Mesodermal cell (in vitro differentiated cells): ENCODE measurements around the gene APP.
"Not testable (repeated sequence)": the region's sequence is repeated elsewhere in the genome, so short reads cannot be mapped to it uniquely, and the experiment has no call there.

Experiments
- H3K27ac ChIP-seq: 2 replicates; pipeline ENCODE4 v1.7.0; 2013; ENCODE audit warnings: mild to moderate bottlenecking, low read depth, low read length, moderate library complexity; ENCODE audit not compliant: severe bottlenecking
- H3K36me3 ChIP-seq: 2 replicates; pipeline ENCODE4 v1.7.1; 2013; ENCODE audit warnings: mild to moderate bottlenecking, low read length, moderate library complexity; ENCODE audit not compliant: control insufficient read depth, insufficient read depth
- H3K4me1 ChIP-seq: one replicate; pipeline ENCODE4 v1.7.1; 2013; ENCODE audit warnings: mild to moderate bottlenecking, low read length; ENCODE audit not compliant: insufficient read depth, control insufficient read depth, poor library complexity, severe bottlenecking
- H3K4me3 ChIP-seq: 2 replicates; pipeline ENCODE4 v1.7.0; 2013; ENCODE audit warnings: low read length, control low read depth, mild to moderate bottlenecking; ENCODE audit not compliant: insufficient read depth, poor library complexity, severe bottlenecking; ENCODE audit errors: extremely low read depth
- H3K9me3 ChIP-seq: 2 replicates; pipeline ENCODE4 v1.7.1; 2013; ENCODE audit warnings: mild to moderate bottlenecking, low read length, moderate library complexity; ENCODE audit not compliant: control insufficient read depth
- WGBS, 2 experiments: methylation state at CpG; one replicate each; pipeline ENCODE4 v1.1.5; 2013; ENCODE audit warnings: missing lambda C conversion rate in 2 of 2; ENCODE audit not compliant: insufficient coverage in 2 of 2; 5-methylcytosine and 5-hydroxymethylcytosine counted together

APP gene

DNA sequence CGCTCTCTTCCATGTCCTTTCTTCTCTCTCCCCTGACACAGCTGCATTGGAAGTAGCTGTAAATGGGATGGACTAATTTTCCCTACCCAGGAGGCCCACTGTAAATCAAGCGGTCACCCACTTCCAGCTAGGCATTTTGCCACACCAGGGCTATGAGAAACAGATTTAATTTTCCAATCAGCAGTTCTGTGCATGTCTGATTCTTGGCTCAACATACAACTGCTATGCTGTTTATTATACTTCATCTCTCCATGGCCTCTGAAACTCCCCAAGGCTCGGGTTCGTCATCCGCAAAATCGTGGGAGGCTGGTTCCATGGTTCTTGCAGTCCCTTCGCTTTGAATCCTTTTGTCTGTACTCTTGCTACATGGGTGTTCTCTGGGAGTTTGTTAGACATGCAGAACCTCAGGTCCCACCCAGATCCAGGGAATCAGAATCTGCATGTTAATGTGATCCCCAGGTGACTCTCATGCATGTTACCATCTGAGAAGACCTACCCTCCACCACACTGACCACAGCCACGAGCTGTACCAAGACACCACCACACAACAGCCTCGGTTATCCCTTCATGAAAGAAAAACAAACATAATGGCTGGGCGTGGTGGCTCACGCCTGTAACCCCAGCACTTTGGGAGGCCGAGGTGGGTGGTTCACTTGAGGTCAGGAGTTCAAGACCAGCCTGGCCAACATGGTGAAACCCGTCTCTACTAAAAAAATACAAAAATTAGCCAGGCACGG is 245.3 kb downstream of the APP start:
- Histone ChIP-seq H3K27ac (peak overlapping the region; percentile 74), H3K36me3 (peaks cover 32% of the 10 kb centered on the region), H3K4me1 (peaks cover 8% of the 10 kb centered on the region), H3K4me3 (no peak overlapping the region), H3K9me3 (no peaks in the 10 kb centered on the region)
- WGBS, 2 experiments = 98 to 100% methylated on average over 6 of the region's 14 CpGs

DNA sequence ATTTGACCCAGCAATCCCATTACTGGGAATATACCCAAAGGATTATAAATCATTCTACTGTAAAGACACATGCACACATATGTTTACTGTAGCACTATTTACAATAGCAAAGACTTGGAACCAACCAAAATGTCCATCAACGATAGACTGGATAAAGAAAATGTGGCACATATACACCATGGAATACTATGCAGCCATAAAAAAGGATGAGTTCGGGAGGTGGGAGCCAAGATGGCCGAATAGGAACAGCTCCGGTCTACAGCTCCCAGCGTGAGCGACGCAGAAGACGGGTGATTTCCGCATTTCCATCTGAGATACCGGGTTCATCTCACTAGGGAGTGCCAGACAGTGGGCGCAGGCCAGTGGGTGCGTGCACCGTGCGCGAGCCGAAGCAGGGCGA is 252.4 kb downstream of the APP start:
- not testable (repeated sequence) for H3K27ac ChIP-seq, H3K9me3 ChIP-seq, H3K4me3 ChIP-seq, H3K36me3 ChIP-seq, H3K4me1 ChIP-seq
- 100% methylated on average over 1 of the region's 17 CpGs; no CpG with 5 or more reads in 1 of the 2 experiments for WGBS, 2 experiments

DNA sequence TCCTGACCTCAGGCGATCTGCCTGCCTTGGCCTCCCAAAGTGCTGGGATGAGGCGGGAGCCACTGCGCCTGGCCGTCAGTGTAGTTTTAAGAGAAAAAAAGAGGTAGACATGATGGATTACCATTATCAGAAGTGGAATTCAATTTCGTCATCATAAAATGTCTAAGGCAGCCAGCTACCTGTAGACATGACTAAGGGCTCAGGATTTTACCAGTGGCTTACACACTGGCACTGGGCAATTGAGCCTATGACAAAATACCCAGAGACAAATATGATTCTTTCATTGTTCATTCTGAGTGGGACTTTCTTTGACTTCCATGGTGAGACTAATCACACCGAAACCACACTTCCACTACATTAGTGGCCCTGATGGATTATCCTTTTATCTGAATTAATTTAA is 254.3 kb downstream of the APP start:
- H3K4me3 ChIP-seq = no peak overlapping the region
- 84 to 93% methylated on average over 2 to 3 of the region's 6 CpGs for whole genome bisulfite sequencing, 2 experiments

DNA sequence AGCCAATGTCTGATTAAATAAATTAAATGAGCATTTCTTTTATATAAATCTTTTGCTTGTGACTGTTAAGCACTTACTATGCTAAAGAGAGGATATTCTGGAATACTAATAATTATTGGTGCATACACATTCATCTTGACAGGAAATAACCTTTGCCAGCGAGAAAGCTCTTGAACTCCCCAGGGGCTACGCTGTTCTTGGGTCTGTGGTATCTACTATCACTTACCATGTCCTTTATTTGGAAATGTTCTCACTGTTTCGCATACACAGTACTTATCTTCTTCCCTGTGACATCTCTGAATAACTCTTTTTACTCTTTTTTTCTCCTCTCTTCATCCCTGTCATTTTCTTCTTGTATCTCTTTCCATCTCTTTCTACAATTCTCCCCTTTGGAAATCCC is 257.1 kb downstream of the APP start:
- Histone ChIP-seq H3K4me1 (no peaks in the 10 kb centered on the region), H3K36me3 (peaks cover 32% of the 10 kb centered on the region), H3K27ac (no peak overlapping the region), H3K4me3 (no peak overlapping the region), H3K9me3 (no peaks in the 10 kb centered on the region)
- 94 to 98% methylated on average over 2 to 3 of the region's 3 CpGs for WGBS, 2 experiments

More for the DNA sequence above, 254.3 kb downstream of the APP start:
- Histone ChIP-seq H3K4me1 (no peaks in the 10 kb centered on the region), H3K27ac (no peak overlapping the region), H3K9me3 (no peaks in the 10 kb centered on the region), H3K36me3 (peaks cover 18% of the 10 kb centered on the region)

DNA sequence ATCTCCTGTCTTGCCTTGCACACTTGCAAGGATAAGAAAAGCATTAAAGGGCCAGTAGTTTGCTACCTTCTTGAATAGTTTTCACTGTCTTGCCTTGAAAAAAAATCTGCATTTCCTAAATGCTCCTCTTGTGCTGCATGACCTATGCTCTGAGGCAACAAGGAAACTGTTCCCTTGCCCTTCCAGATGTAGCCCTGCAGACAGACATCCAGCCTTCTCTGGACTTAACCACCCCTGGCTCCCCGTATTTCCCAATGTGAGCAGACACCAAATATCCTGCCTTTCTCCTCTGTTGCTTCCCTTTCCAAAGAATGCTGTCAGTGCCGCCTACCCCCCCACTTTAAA is 258.2 kb downstream of the APP start:
- no peak overlapping the region for H3K4me3 ChIP-seq
- no peaks in the 10 kb centered on the region for H3K4me1 ChIP-seq
- no peaks in the 10 kb centered on the region for H3K9me3 ChIP-seq
- H3K27ac ChIP-seq = no peak overlapping the region
- H3K36me3 ChIP-seq = peaks cover 37% of the 10 kb centered on the region
- no CpG with 5 or more reads among the region's 2 CpGs for WGBS, 2 experiments

DNA sequence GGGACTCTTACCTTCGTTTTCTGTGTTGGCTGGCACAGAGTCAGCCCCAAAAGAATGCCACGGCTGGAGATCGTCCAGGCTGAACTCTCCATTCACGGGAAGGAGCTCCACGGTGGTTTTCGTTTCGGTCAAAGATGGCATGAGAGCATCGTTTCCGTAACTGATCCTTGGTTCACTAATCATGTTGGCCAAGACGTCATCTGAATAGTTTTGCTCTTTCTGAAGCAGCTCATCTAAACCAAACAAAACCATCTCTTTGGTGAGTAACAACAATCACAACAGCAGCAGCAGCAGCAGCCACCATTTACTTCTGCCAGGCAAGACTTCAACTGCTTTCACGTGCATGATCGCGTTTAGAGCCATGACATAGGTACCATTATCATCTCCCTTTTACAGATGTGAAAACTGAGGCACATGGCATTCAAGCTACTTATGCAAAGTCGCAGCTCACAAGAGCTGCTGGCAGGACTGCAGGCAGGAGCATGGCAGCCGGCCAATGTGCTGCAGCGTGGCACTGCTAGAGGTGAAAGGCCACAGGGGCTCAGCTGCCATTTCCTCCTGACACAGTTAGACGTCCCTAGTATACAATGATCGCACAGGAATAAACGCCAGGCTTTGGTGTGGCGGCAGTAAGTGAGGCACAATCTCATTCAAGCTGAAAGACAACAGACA is 258.7 kb downstream of the APP start:
- H3K36me3 ChIP-seq = peaks cover 37% of the 10 kb centered on the region
- no peaks in the 10 kb centered on the region for H3K4me1 ChIP-seq
- WGBS, 2 experiments = 94 to 95% methylated on average over 19 to 20 of the region's 20 CpGs
- no peak overlapping the region for H3K4me3 ChIP-seq
- H3K27ac ChIP-seq = no peak overlapping the region
- H3K9me3 ChIP-seq = no peaks in the 10 kb centered on the region

DNA sequence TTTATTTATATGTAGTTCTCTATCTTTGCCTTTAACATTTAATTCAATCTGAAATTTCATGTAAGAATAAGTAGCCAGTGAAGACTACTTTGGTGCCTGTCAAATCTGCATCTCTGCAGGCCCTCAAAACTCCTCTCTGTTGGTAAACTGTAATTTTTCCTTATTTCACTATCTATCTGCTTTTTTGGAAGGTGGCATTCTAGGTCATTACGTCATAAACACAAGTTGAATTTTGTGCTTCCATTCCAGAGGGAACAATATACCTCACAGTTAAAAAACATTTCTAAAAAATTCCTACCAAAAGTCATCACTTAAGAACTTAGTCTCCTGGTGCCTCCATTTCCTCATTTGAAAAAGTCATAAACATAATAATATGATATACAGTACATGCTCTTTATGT is 259.8 kb downstream of the APP start:
- 88% methylated on average over 1 of the region's 1 CpG; no CpG with 5 or more reads in 1 of the 2 experiments for WGBS, 2 experiments
- Histone ChIP-seq H3K36me3 (peaks cover 38% of the 10 kb centered on the region), H3K4me1 (no peaks in the 10 kb centered on the region), H3K27ac (no peak overlapping the region), H3K9me3 (no peaks in the 10 kb centered on the region), H3K4me3 (no peak overlapping the region)

DNA sequence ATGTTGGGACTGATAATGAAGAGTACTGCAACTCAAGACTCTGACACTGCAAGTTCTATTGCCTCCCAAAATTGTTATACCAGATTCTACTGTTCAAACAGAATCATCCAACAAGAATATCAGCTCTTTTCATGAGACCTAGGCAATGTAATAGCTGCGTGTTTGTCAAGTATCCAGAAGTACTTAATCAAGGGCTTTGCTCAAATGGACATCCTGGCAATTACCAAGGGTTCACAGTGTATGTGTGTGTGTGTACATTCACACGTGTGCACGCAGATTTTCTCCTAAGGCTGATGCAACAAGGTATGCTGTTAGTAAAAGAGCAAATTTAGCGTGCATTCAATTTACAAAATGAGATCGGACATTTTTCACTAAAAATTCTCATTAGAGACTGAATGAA is 261.2 kb downstream of the APP start:
- Histone ChIP-seq H3K4me3 (no peak overlapping the region), H3K9me3 (no peaks in the 10 kb centered on the region), H3K36me3 (peaks cover 51% of the 10 kb centered on the region), H3K4me1 (no peaks in the 10 kb centered on the region), H3K27ac (no peak overlapping the region)
- 92 to 100% methylated on average over 1 to 3 of the region's 5 CpGs for WGBS, 2 experiments

DNA sequence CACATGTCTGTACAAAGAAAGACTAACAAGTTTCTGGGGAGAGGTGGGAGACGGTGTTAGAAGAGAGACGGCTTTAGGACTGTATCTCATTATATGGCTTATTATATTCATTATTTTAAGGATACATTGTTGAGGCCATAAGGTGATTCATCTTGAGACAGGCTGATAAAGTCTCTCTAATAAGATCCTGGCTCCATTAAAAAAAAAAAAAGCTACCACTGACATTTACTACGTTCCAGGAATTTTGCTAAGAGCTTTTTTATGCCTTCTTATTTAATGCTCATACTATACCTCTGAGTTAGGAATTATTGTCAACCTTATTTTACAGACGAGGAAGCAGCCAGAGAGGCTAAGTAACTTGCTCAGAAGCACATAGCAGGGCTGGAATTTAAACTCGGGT is 262.1 kb downstream of the APP start:
- peaks cover 60% of the 10 kb centered on the region for H3K36me3 ChIP-seq
- no peak overlapping the region for H3K4me3 ChIP-seq
- 95% methylated on average over 2 of the region's 5 CpGs; no CpG with 5 or more reads in 1 of the 2 experiments for whole genome bisulfite sequencing, 2 experiments
- no peaks in the 10 kb centered on the region for H3K4me1 ChIP-seq
- peak overlapping the region; percentile 26 for H3K27ac ChIP-seq
- H3K9me3 ChIP-seq = no peaks in the 10 kb centered on the region

DNA sequence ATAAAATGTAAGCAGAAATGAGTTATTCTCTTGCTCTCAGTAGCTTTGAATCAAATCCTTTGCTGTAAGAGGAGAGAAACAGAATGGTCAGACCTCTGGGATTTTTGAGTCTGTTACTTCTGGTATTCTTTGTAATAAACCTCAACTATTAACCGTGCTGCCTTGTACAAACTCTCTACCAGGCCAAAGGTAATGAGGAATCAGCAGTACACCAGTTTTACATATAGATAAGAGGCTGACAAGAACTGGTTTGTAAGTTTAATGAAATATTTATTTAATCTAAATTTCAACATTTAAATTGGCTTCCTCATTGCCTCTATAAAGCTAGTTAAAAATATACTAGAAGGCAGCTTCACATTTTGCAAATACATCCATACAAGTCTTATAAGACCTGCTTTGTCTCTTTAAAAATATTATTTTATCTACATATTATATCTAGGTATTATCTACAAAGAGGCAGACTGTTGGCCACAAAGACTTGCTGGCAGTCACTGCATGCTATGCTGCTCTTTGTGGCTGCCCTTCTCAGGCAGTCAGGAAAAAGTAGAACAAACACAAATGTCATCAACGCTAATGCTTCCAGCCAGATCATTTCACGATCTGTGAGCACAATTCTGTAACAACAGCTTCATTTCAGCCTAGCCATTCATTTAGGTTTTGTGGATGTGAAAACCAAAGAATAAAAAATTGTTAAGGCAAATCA is 262.8 kb downstream of the APP start:
- Histone ChIP-seq H3K27ac (peak overlapping the region; percentile 26), H3K4me1 (no peaks in the 10 kb centered on the region), H3K4me3 (no peak overlapping the region), H3K9me3 (no peaks in the 10 kb centered on the region), H3K36me3 (peaks cover 68% of the 10 kb centered on the region)
- WGBS, 2 experiments = 80% methylated on average over 1 of the region's 3 CpGs; no CpG with 5 or more reads in 1 of the 2 experiments
